HUES6 (cell line): ENCODE data around the gene MBD2.
"Not testable (repeated sequence)": the region's sequence is repeated elsewhere in the genome, so short reads cannot be mapped to it uniquely, and the experiment has no call there.

Source experiments
- H3K27ac ChIP-seq: 2 replicates; pipeline ENCODE4 v1.7.0; 2013; ENCODE audit warnings: low read depth, mild to moderate bottlenecking, low read length, inconsistent platforms
- H3K27me3 ChIP-seq: 2 replicates; pipeline ENCODE4 v1.6.1; 2013; ENCODE audit warnings: low read length; ENCODE audit not compliant: control insufficient read depth, insufficient read depth
- H3K36me3 ChIP-seq: 2 replicates; pipeline ENCODE4 v1.6.1; 2013; ENCODE audit warnings: low read length; ENCODE audit not compliant: control insufficient read depth, insufficient read depth
- H3K4me1 ChIP-seq: 2 replicates; pipeline ENCODE4 v1.6.1; 2013; ENCODE audit warnings: low read length; ENCODE audit not compliant: control insufficient read depth, insufficient read depth
- H3K4me3 ChIP-seq: 2 replicates; pipeline ENCODE4 v1.5.1; 2013; ENCODE audit warnings: low read depth, low read length
- H3K9ac ChIP-seq: one replicate; pipeline ENCODE4 v1.6.1; 2013; ENCODE audit warnings: mild to moderate bottlenecking, low read length
- H3K9me3 ChIP-seq: 2 replicates; pipeline ENCODE4 v1.6.1; 2013; ENCODE audit warnings: low read depth, low read length; ENCODE audit not compliant: control insufficient read depth, insufficient read depth

The MBD2 gene

GRCh38 chr18:54127759-54128378 is 96.6 kb downstream of the MBD2 start:
- H3K36me3 ChIP-seq, result no peaks in the 10 kb centered on the region
- H3K9ac ChIP-seq, result no peak overlapping the region
- no peak overlapping the region for H3K27ac ChIP-seq
- peaks cover 35% of the 10 kb centered on the region for H3K4me1 ChIP-seq
- H3K27me3 ChIP-seq, result no peaks in the 10 kb centered on the region
- 0 out of 2 replicates have a peak, but pooled peaks cover 2% of the 10 kb centered on the region for H3K9me3 ChIP-seq
- no peak overlapping the region for H3K4me3 ChIP-seq

DNA sequence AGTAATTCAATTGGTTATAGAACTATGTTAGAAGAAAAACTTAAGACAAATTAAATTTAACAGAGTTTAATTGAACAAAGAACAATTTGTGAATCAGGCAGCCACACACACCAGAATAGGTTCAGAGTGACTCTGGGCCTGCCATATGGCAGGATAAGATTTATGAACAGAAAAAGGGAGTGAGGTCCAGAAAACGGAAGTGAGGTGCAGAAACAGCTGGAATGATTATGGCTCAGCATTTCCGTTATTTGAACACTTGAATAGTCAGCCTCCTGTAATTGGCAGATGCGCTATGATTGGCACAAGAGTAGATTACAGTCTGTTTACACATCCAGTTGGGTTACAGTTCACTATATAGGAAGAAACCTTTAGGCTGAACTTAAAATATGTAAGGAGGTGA is 99.0 kb downstream of the MBD2 start:
- Histone ChIP-seq H3K4me1 (peaks cover 28% of the 10 kb centered on the region), H3K4me3 (no peak overlapping the region), H3K27me3 (no peaks in the 10 kb centered on the region), H3K9ac (no peak overlapping the region), H3K36me3 (no peaks in the 10 kb centered on the region), H3K9me3 (no peaks in the 10 kb centered on the region), H3K27ac (no peak overlapping the region)

DNA sequence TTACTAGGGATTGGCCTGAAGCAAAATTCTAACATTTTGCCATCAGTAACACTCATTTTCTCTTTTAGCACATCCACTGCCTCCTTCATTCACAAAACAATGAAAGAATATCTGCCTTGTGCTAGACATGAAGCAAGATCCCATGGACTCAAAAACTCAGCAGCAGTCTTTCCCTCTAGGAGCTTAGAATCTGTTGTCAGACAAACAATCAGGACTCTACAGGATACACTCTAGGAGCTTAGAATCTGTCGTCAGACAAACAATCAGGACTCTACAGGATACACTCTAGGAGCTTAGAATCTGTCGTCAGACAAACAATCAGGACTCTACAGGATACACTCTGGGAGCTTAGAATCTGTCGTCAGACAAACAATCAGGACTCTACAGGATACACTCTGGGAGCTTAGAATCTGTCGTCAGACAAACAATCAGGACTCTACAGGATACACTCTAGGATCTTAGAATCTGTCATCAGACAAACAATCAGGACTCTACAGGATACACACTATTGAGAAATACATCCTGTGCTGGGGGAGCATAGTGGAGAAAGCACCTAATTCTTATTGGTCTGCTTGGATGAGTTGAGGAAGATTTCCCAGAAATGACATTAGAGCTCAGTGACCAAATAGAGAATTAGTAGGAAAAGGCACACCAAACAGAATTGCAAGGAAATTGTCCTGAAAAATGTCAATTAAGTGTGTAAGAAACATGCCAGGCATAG is 100.6 kb downstream of the MBD2 start:
- not testable (repeated sequence) for H3K27me3 ChIP-seq, H3K4me3 ChIP-seq, H3K27ac ChIP-seq

GRCh38 chr18:54119524-54120019 is 104.9 kb downstream of the MBD2 start:
- peak overlapping the region; percentile 14; the same call in 1 of the 2 replicates for H3K4me3 ChIP-seq
- H3K9me3 ChIP-seq, result no peaks in the 10 kb centered on the region
- no peaks in the 10 kb centered on the region for H3K27me3 ChIP-seq
- peaks cover 22% of the 10 kb centered on the region; the same call in 1 of the 2 replicates for H3K4me1 ChIP-seq
- no peak overlapping the region for H3K27ac ChIP-seq
- no peaks in the 10 kb centered on the region for H3K36me3 ChIP-seq
- no peak overlapping the region for H3K9ac ChIP-seq

More for the DNA sequence above, 100.6 kb downstream of the MBD2 start:
- not testable (repeated sequence) for H3K36me3 ChIP-seq, H3K9me3 ChIP-seq, H3K9ac ChIP-seq
- peaks cover 13% of the 10 kb centered on the region for H3K4me1 ChIP-seq

DNA sequence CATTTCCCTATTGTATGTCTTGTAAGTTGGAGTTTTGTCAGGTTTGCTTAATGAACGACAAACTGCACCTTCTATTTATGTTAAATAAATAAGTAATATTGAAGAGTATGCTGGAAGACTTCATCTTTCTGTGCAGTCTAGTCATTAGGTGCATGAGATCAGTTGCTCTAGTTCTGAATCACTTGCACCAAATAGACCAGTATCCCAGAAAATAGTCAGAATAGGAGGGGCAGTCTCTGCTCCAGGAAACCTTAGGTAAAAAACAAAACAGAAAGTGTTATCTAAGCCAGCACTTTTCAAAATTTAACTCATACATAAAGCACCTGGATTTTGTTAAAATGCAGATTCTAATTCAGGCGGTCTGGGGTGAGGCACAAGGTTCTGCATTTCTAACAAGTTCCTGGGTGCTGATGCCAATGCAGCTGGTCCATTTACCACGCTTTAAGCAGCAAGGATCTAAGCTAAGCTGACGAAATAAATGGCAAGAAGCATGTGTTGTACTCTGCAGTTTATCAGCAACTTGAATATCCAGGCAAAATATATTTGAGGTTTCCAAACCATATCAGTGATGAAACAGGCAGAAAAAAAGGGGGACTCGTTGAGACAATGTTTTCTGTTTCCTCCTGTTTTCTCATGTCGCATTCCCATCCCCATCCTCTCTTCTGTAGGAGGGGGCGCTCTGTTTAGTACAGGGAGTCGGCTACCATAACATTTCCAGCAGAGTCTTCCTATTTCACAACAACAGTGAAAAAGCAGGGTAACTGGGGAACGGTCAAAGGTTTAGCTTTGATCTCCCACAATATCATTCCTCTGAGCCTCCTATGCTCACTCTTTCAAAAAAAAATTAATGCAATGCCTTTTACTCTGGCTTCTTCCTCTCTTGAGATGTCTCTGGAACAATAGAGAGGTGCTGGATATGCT is 106.4 kb downstream of the MBD2 start:
- Histone ChIP-seq H3K9me3 (no peaks in the 10 kb centered on the region), H3K4me1 (peaks cover 20% of the 10 kb centered on the region; the same call in 1 of the 2 replicates), H3K27ac (no peak overlapping the region), H3K4me3 (no peak overlapping the region), H3K9ac (no peak overlapping the region), H3K36me3 (no peaks in the 10 kb centered on the region), H3K27me3 (no peaks in the 10 kb centered on the region)

DNA sequence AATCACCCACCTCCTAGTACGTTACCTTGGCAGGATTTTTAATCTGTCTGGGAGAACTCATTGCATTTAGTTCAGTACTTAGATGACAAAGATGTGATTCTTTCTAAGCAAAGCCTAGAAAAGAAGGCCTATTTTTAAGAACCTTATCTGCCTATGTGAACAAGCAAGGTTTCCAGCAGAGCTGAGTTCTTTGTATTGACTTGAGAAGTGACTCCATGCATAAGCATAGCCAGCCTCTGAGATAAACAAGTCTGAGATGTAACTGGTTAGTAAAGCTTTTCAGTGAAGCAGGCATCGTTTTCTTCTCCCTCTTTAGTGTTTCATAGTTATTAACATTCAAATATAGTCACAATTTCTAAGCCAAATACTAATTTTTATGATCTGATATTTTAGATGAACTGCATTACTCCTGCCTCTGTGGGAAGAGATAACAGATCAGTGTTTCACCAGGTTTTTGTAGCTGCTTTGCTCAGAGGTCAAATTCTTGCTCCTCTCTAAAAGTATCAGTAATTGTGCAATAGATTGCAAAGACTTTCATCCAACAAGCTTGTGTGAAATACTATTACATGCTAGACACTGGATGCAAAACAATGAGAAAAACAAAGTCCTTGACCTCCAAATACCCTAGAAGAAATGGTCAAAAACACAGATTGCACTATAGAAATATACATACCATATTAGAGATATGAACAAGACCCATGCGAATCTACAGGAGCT is 107.8 kb downstream of the MBD2 start:
- Histone ChIP-seq H3K27ac (no peak overlapping the region; the same call in 1 of the 2 replicates), H3K9me3 (no peaks in the 10 kb centered on the region), H3K9ac (no peak overlapping the region), H3K4me3 (no peak overlapping the region), H3K27me3 (no peaks in the 10 kb centered on the region), H3K36me3 (no peaks in the 10 kb centered on the region), H3K4me1 (peaks cover 20% of the 10 kb centered on the region; the same call in 1 of the 2 replicates)

DNA sequence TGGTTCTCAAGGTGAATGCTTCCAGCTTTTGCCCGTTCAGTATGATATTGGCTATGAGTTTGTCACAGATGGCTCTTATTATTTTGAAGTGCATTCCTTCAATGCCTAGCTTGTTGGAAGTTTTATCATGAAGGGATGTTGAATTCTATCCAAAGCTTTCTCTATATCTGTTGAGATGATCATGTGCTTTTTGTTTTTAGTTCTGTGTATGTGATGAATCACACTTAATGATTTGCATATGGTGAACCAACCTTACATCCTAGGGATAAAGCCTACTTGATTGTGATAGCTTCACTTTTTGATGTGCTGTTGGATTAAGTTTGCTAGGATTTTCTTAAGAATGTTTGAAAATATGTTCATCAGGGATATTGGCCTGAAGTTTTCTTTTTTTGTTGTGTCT is 112.1 kb downstream of the MBD2 start:
- Histone ChIP-seq H3K4me1 (peaks cover 12% of the 10 kb centered on the region; the same call in 1 of the 2 replicates), H3K9ac (no peak overlapping the region), H3K9me3 (no peaks in the 10 kb centered on the region), H3K4me3 (no peak overlapping the region), H3K36me3 (no peaks in the 10 kb centered on the region), H3K27ac (no peak overlapping the region), H3K27me3 (no peaks in the 10 kb centered on the region)

GRCh38 chr18:54109131-54109683 is 115.3 kb downstream of the MBD2 start:
- no peaks in the 10 kb centered on the region for H3K27me3 ChIP-seq
- no peak overlapping the region for H3K27ac ChIP-seq
- no peak overlapping the region for H3K4me3 ChIP-seq
- H3K4me1 ChIP-seq, result no peaks in the 10 kb centered on the region
- H3K9ac ChIP-seq, result no peak overlapping the region
- no peaks in the 10 kb centered on the region for H3K9me3 ChIP-seq
- H3K36me3 ChIP-seq, result no peaks in the 10 kb centered on the region

- H3K9me3 ChIP-seq, result no peaks in the 10 kb centered on the region
- no peaks in the 10 kb centered on the region for H3K27me3 ChIP-seq
- no peak overlapping the region for H3K4me3 ChIP-seq
- no peaks in the 10 kb centered on the region for H3K36me3 ChIP-seq
- H3K27ac ChIP-seq, result no peak overlapping the region
- H3K4me1 ChIP-seq, result no peaks in the 10 kb centered on the region
- no peak overlapping the region for H3K9ac ChIP-seq
These were observed 122.3 kb downstream of the MBD2 start for GRCh38 chr18:54102123-54102522.
